Lower leg skin (tissue), 3 donors: ENCODE measurements around the gene SHFL.

Source experiments
- POLR2A ChIP-seq, 2 donors: fragments of 450-650 bp; IDR thresholded peaks; one replicate each; pipeline ENCODE4 v1.6.1; 2016 to 2017; ENCODE audit warnings: antibody characterized with exemption in 2 of 2, mild to moderate bottlenecking in 1 of 2, moderate library complexity in 1 of 2
- TF ChIP-seq, protein P1 (sequence below), 3 donors: fragments of 450-650 bp; IDR thresholded peaks; one replicate each; pipeline ENCODE4 v1.5.1; 2016; ENCODE audit warnings: antibody characterized with exemption in 3 of 3, mild to moderate bottlenecking in 3 of 3, moderate library complexity in 2 of 3

DNA sequence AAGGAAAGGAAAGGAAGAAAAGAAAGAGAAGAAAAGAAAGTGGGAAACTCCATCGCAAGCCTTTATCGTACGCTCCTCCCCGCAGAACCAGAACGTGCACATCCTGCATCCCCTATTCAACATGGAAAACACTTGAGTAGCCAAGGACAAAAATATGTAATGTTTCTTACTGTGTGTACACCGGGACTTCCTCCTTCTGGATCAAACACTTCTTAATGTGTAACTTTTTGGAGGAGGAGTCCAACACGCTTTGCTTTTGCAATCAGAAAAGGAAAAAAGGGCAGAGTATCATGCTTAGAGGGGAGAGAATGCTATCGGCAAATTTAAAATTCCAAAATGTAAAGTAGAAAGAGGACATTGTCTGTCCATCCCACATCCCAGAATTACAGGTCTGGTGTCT is 7.8 kb upstream of the SHFL start:
- TF ChIP-seq, protein P1, sequence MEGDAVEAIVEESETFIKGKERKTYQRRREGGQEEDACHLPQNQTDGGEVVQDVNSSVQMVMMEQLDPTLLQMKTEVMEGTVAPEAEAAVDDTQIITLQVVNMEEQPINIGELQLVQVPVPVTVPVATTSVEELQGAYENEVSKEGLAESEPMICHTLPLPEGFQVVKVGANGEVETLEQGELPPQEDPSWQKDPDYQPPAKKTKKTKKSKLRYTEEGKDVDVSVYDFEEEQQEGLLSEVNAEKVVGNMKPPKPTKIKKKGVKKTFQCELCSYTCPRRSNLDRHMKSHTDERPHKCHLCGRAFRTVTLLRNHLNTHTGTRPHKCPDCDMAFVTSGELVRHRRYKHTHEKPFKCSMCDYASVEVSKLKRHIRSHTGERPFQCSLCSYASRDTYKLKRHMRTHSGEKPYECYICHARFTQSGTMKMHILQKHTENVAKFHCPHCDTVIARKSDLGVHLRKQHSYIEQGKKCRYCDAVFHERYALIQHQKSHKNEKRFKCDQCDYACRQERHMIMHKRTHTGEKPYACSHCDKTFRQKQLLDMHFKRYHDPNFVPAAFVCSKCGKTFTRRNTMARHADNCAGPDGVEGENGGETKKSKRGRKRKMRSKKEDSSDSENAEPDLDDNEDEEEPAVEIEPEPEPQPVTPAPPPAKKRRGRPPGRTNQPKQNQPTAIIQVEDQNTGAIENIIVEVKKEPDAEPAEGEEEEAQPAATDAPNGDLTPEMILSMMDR (IDR thresholded peaks at IDR 0.05): no peak
- TF ChIP-seq POLR2A (IDR thresholded peaks at IDR 0.05): no peak
